IMR-90 (cell line): ENCODE measurements around the gene PCNX2. TPM values are rescaled to one million over a fixed set of nuclear protein-coding genes. Genes with fewer than 3 reads are reported as not detected.

ENCODE experiments used
- ATAC-seq: fragments of 200-7000 bp; cut with Tn5 transposase; 2 replicates; pipeline ENCODE4 v1.9.1; 2020; ENCODE audit warnings: low read depth, mild to moderate bottlenecking, moderate library complexity
- BruUV-seq: library from RNA; stranded (reverse); fragments of 400-500 nt; replicated peaks from 2 replicates; lab custom pipeline; 2021; lab: Mats Ljungman, UMichigan
- CTCF ChIA-PET: fragments of 300-600 bp; formaldehyde crosslinking; extraction: SDS; loops from one replicate; lab custom pipeline; 2021; ENCODE audit warnings: antibody characterized with exemption; lab: Yijun Ruan, JAX
- POLR2A ChIA-PET: fragments of 300-600 bp; sonication (Branson Sonifier 250); formaldehyde crosslinking; loops from one replicate; lab custom pipeline; 2022; ENCODE audit warnings: antibody characterized with exemption; ENCODE audit not compliant: unreplicated experiment; lab: Charles Lee
- DNase-seq: peaks from one replicate; pipeline ENCODE4 v3.0.0; 2013
- H2AFZ ChIP-seq: replicated peaks from 2 replicates; pipeline ENCODE3; 2013; ENCODE audit warnings: low read length, mild to moderate bottlenecking; ENCODE audit not compliant: poor library complexity
- H2AK5ac ChIP-seq: 2 replicates; pipeline ENCODE4 v1.6.1; 2013; ENCODE audit warnings: low read depth, low read length, inconsistent platforms
- H2AK9ac ChIP-seq: replicated peaks from 2 replicates; pipeline ENCODE3; 2013; ENCODE audit warnings: mild to moderate bottlenecking, low read depth, low read length, moderate library complexity; ENCODE audit not compliant: poor library complexity
- H2BK120ac ChIP-seq: 2 replicates; pipeline ENCODE4 v1.6.1; 2013; ENCODE audit warnings: low read depth, low read length, inconsistent platforms
- H2BK15ac ChIP-seq: 3 replicates; pipeline ENCODE4 v1.6.1; 2013; ENCODE audit warnings: low read depth, low read length, inconsistent platforms
- H2BK20ac ChIP-seq: 2 replicates; pipeline ENCODE4 v1.6.1; 2013; ENCODE audit warnings: low read depth, mild to moderate bottlenecking, inconsistent platforms, low read length, moderate library complexity
- H2BK5ac ChIP-seq: 2 replicates; pipeline ENCODE4 v1.6.1; 2013; ENCODE audit warnings: mild to moderate bottlenecking, low read depth, low read length, inconsistent platforms; ENCODE audit not compliant: poor library complexity, severe bottlenecking
- H3K14ac ChIP-seq: replicated peaks from 2 replicates; pipeline ENCODE4 v1.6.1; 2013; ENCODE audit warnings: low read depth, low read length, inconsistent platforms
- H3K18ac ChIP-seq: 2 replicates; pipeline ENCODE4 v1.6.1; 2013; ENCODE audit warnings: low read depth, low read length, control low read depth
- H3K23ac ChIP-seq: 2 replicates; pipeline ENCODE4 v1.6.1; 2013; ENCODE audit warnings: low read depth, low read length, inconsistent platforms
- H3K27ac ChIP-seq: 2 replicates; pipeline ENCODE4 v1.5.1; 2013; ENCODE audit warnings: mild to moderate bottlenecking, control low read depth, low read length; ENCODE audit not compliant: insufficient read depth
- H3K27me3 ChIP-seq: 2 replicates; pipeline ENCODE4 v1.6.1; 2013; ENCODE audit warnings: low read length; ENCODE audit not compliant: control insufficient read depth, insufficient read depth
- H3K36me3 ChIP-seq: 2 replicates; pipeline ENCODE4 v1.6.1; 2013; ENCODE audit warnings: low read length, mixed read lengths; ENCODE audit not compliant: control insufficient read depth, insufficient read depth
- H3K4ac ChIP-seq: 2 replicates; pipeline ENCODE4 v1.6.1; 2013; ENCODE audit warnings: low read depth, low read length, inconsistent platforms
- H3K4me1 ChIP-seq: 2 replicates; pipeline ENCODE4 v1.6.1; 2013; ENCODE audit warnings: low read length, mixed read lengths; ENCODE audit not compliant: control insufficient read depth, insufficient read depth
- H3K4me2 ChIP-seq: 2 replicates; pipeline ENCODE4 v1.6.1; 2013; ENCODE audit warnings: low read depth, mild to moderate bottlenecking, control low read depth, low read length, moderate library complexity
- H3K4me3 ChIP-seq: 2 replicates; pipeline ENCODE4 v1.5.1; 2013; ENCODE audit warnings: low read depth, mild to moderate bottlenecking, control low read depth, low read length, moderate library complexity; ENCODE audit not compliant: insufficient read depth
- H3K56ac ChIP-seq: 2 replicates; pipeline ENCODE4 v1.6.1; 2013; ENCODE audit warnings: low read length, inconsistent platforms; ENCODE audit not compliant: insufficient read depth; ENCODE audit errors: extremely low read depth
- H3K79me1 ChIP-seq, 2 experiments: 2 replicates each; pipeline ENCODE4 v1.6.1; 2013; ENCODE audit warnings: low read length in 2 of 2, inconsistent platforms in 1 of 2, low read depth in 1 of 2
- H3K9ac ChIP-seq: 2 replicates; pipeline ENCODE4 v1.6.1; 2013; ENCODE audit warnings: low read depth, low read length, control low read depth
- H3K9me1 ChIP-seq: 2 replicates; pipeline ENCODE4 v1.6.1; 2013; ENCODE audit warnings: low read length, inconsistent platforms; ENCODE audit not compliant: insufficient read depth
- H3K9me3 ChIP-seq: 2 replicates; pipeline ENCODE4 v1.6.1; 2013; ENCODE audit warnings: low read length; ENCODE audit not compliant: control insufficient read depth, insufficient read depth
- H4K20me1 ChIP-seq: 2 replicates; pipeline ENCODE4 v1.6.1; 2013; ENCODE audit warnings: low read length, inconsistent platforms; ENCODE audit not compliant: insufficient read depth
- H4K5ac ChIP-seq: 2 replicates; pipeline ENCODE4 v1.6.1; 2013; ENCODE audit warnings: mild to moderate bottlenecking, low read depth, low read length, control low read depth
- H4K8ac ChIP-seq, 2 experiments: 2 replicates each; pipeline ENCODE4 v1.6.1; 2013; ENCODE audit warnings: low read depth in 2 of 2, low read length in 2 of 2, control low read depth in 1 of 2, inconsistent platforms in 1 of 2
- H4K91ac ChIP-seq: 2 replicates; pipeline ENCODE4 v1.6.1; 2013; ENCODE audit warnings: low read depth, low read length, inconsistent platforms; ENCODE audit not compliant: insufficient read depth
- CHD1 ChIP-seq: IDR thresholded peaks from 2 replicates; pipeline ENCODE4 v1.6.1; 2012; ENCODE audit warnings: low read depth, low read length, improper control_type of control experiment
- FOS ChIP-seq: fragments of 150-350 bp; IDR thresholded peaks from 2 replicates; pipeline ENCODE4 v1.6.1; 2016; ENCODE audit warnings: low read depth, low read length
- POLR2A ChIP-seq: IDR thresholded peaks from 2 replicates; pipeline ENCODE4 v1.6.1; 2012; ENCODE audit warnings: mild to moderate bottlenecking, low read depth, low read length
- RAD21 ChIP-seq: IDR thresholded peaks from 2 replicates; pipeline ENCODE4 v1.6.1; 2012; ENCODE audit warnings: low read length, improper control_type of control experiment
- SMC3 ChIP-seq: fragments of 150-350 bp; IDR thresholded peaks from 2 replicates; pipeline ENCODE4 v1.6.1; 2016; ENCODE audit warnings: low read depth, mild to moderate bottlenecking, antibody characterized with exemption, low read length, moderate library complexity
- WGBS, 2 experiments: methylation state at CpG; one replicate each; pipeline versions ENCODE4 v1.1.5 to v1.1.7; 2013; ENCODE audit warnings: missing lambda C conversion rate in 2 of 2; ENCODE audit not compliant: insufficient read length in 1 of 2; ENCODE audit errors: extremely low coverage in 2 of 2; 5-methylcytosine and 5-hydroxymethylcytosine counted together
- dilution Hi-C: fragments of 300-500 bp; cut with HindIII; formaldehyde crosslinking; loops from one replicate; pipeline ENCODE4 v1.14.3; 2018; ENCODE audit warnings: low sequenced_read_pairs; ENCODE audit not compliant: unreplicated experiment
- in situ Hi-C: fragments of 300-500 bp; cut with MboI; formaldehyde crosslinking; loops from 3 replicates; pipeline ENCODE4 v1.14.3; 2019; ENCODE audit warnings: low sequenced_read_pairs, inconsistent platforms, mixed read lengths
- intact Hi-C: fragments of 100-400 bp; cut with micrococcal nuclease; formaldehyde crosslinking; loops from 2 replicates; pipeline ENCODE4 v1.10.0; 2022
- polyA plus RNA-seq, 3 experiments: library from polyadenylated mRNA; depleted of rRNA; stranded (reverse); fragments of >200 nt; gene quantifications; 2 replicates each; pipeline ENCODE4 v1.2.3, GENCODE V29; 2012; ENCODE audit warnings: low replicate concordance in 1 of 3
- total RNA-seq: library from RNA; depleted of rRNA; stranded (reverse); fragments of >200 nt; gene quantifications from 2 replicates; pipeline ENCODE4 v1.2.3, GENCODE V29; 2012
- TF ChIP-seq, protein P1 (sequence below): fragments of 150-350 bp; IDR thresholded peaks from 2 replicates; pipeline ENCODE4 v1.6.1; 2017; ENCODE audit warnings: mild to moderate bottlenecking, antibody characterized with exemption, low read length, low read depth
- TF ChIP-seq, protein P2 (sequence below): conservative IDR thresholded peaks from 2 replicates; pipeline ENCODE4 v1.5.1; 2012; ENCODE audit warnings: mild to moderate bottlenecking, low read depth, low read length, improper control_type of control experiment

Gene PCNX2
- total and polyA plus RNA-seq, 2 of the 4 experiments (the other 2 are of a cell fraction), result 15.9 to 22.6 TPM

DNA sequence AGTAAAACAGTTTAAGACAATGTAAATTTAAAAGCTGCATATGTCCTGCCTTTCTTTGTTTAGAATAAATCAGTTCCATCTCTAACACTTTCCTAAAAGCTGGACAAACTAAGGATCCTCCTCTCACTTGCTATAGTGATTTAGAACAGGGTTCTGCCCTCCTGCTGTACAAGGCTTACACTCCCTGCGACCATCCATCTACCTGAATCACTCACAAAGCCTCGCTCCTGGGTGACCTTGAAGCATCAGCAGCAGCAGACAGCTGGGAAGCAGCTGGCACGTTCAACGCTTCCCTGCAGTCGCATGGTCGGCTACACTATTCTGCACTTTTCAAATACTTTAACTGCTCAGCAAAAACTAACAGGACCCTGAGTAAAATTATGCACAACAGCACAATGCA is 217.1 kb downstream of the PCNX2 start:
- Histone ChIP-seq H3K27ac (peak overlapping the region; percentile 81; the same call in 1 of the 2 replicates), H3K4me3 (no peak overlapping the region), H3K9me1 (no peaks in the 10 kb centered on the region), H3K9ac (no peak overlapping the region), H2BK5ac (no peak overlapping the region), H2BK15ac (peak overlapping the region; percentile 74; the same call in 1 of the 3 replicates), H3K9me3 (peaks cover 3% of the 10 kb centered on the region), H2AK5ac (peak overlapping the region; percentile 73; the same call in 1 of the 2 replicates), H3K4me2 (no peak overlapping the region; the same call in 1 of the 2 replicates), H3K14ac (no peak overlapping the region), H2AFZ (no peak overlapping the region), H4K8ac (no peak overlapping the region; a peak in 1 of 4 replicates), H2AK9ac (no peak overlapping the region), H3K23ac (no peak overlapping the region), H3K56ac (no peak overlapping the region), H3K27me3 (peaks cover 6% of the 10 kb centered on the region), H4K91ac (no peak overlapping the region; the same call in 1 of the 2 replicates), H3K4me1 (peaks cover 11% of the 10 kb centered on the region), H2BK120ac (no peak overlapping the region; the same call in 1 of the 2 replicates), H3K79me1 (no peaks in the 10 kb centered on the region), H4K5ac (peak overlapping the region; percentile 65; the same call in 1 of the 2 replicates), H4K20me1 (no peaks in the 10 kb centered on the region), H3K4ac (no peak overlapping the region), H2BK20ac (no peak overlapping the region), H3K36me3 (no peaks in the 10 kb centered on the region), H3K18ac (peak overlapping the region; percentile 48; the same call in 1 of the 2 replicates)
- CTCF ChIA-PET, result interaction anchor here (1.1 kb wide), 1 partner anchor 23 kb away, joined by 3 read pairs; no protein-coding TSS in a partner anchor
- dilution Hi-C loops, result no loop called here
- ATAC-seq (no peak), DNase-seq (no peak)
- BruUV-seq, result no TSS peak
- TF ChIP-seq CHD1, result no peak
- no peak for TF ChIP-seq RAD21
- TF ChIP-seq, protein P1, sequence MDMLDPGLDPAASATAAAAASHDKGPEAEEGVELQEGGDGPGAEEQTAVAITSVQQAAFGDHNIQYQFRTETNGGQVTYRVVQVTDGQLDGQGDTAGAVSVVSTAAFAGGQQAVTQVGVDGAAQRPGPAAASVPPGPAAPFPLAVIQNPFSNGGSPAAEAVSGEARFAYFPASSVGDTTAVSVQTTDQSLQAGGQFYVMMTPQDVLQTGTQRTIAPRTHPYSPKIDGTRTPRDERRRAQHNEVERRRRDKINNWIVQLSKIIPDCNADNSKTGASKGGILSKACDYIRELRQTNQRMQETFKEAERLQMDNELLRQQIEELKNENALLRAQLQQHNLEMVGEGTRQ, result no peak
- TF ChIP-seq, protein P2, sequence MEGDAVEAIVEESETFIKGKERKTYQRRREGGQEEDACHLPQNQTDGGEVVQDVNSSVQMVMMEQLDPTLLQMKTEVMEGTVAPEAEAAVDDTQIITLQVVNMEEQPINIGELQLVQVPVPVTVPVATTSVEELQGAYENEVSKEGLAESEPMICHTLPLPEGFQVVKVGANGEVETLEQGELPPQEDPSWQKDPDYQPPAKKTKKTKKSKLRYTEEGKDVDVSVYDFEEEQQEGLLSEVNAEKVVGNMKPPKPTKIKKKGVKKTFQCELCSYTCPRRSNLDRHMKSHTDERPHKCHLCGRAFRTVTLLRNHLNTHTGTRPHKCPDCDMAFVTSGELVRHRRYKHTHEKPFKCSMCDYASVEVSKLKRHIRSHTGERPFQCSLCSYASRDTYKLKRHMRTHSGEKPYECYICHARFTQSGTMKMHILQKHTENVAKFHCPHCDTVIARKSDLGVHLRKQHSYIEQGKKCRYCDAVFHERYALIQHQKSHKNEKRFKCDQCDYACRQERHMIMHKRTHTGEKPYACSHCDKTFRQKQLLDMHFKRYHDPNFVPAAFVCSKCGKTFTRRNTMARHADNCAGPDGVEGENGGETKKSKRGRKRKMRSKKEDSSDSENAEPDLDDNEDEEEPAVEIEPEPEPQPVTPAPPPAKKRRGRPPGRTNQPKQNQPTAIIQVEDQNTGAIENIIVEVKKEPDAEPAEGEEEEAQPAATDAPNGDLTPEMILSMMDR, result no peak
- TF ChIP-seq POLR2A, result no peak
- TF ChIP-seq FOS, result no peak
- TF ChIP-seq SMC3, result no peak
- POLR2A ChIA-PET, result no interaction called here
- intact Hi-C loops, result no loop called here
- WGBS, 2 experiments, result no CpG with 5 or more reads among the region's 6 CpGs
- in situ Hi-C loops, result loop anchor here (10.0 kb wide), 1 partner anchor 56 kb away; no protein-coding TSS in a partner anchor
